Progenitor cell of endocrine pancreas (in vitro differentiated cells): ENCODE results near the gene BAG1. TPM values are rescaled to one million over a fixed set of nuclear protein-coding genes. Genes with fewer than 3 reads are reported as not detected.
A peak's percentile ranks its signal among the peaks of the same experiment; 100 is the strongest.

Experiments used
- DNase-seq: peaks from one replicate; pipeline ENCODE4 v3.0.0; 2021; ENCODE audit warnings: low spot score; ENCODE audit not compliant: unreplicated experiment
- H3K27ac Mint-ChIP-seq: 2 replicates; pipeline ENCODE4 v1.8.0; 2021; ENCODE audit warnings: mild to moderate bottlenecking, moderate library complexity, mixed read lengths
- H3K27me3 Mint-ChIP-seq: 2 replicates; pipeline ENCODE4 v1.8.0; 2021; ENCODE audit warnings: mixed read lengths
- H3K36me3 Mint-ChIP-seq: 2 replicates; pipeline ENCODE4 v1.8.0; 2022; ENCODE audit warnings: mixed read lengths; ENCODE audit not compliant: insufficient read depth
- H3K4me1 Mint-ChIP-seq: 2 replicates; pipeline ENCODE4 v1.8.0; 2021; ENCODE audit warnings: low read depth, mixed read lengths
- H3K4me3 Mint-ChIP-seq: 2 replicates; pipeline ENCODE4 v1.8.0; 2021; ENCODE audit warnings: low read depth, mild to moderate bottlenecking, moderate library complexity, mixed read lengths
- H3K9me3 Mint-ChIP-seq: 2 replicates; pipeline ENCODE4 v1.8.0; 2021; ENCODE audit warnings: low read depth, mixed read lengths
- total RNA-seq: library from RNA; stranded (reverse); gene quantifications from 2 replicates; pipeline ENCODE4 v1.2.1, GENCODE V29; 2021
- TF ChIP-seq, protein P1 (sequence below): fragments of 200-600 bp; sonication (generic); IDR thresholded peaks from one replicate; pipeline ENCODE4 v1.5.0; 2021; ENCODE audit warnings: antibody characterized with exemption, mild to moderate bottlenecking; ENCODE audit not compliant: unreplicated experiment

Gene BAG1
- total RNA-seq, 1 donor from 2014 or later: 67.7 TPM

DNA sequence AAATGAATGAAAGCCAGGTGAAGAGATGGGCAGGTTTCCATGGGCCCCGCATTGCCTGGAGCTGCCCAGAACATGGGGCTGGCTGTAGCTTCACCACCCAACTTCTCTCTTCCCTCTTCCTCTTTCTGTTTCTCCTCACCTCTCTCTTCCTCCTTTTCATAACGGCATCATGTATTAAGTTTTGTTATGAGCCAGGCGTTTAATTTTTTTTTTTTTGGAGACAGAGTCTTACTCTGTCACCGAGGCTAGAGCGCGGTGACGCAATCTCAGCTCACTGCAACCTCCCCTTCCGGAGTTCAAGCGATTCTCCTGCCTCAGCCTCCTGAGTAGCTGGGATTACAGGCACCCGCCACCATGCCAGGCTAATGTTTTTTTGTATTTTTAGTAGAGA lies 37.5 kb downstream of the BAG1 start:
- H3K27ac Mint-ChIP-seq: no peak overlapping the region
- TF ChIP-seq, protein P1, sequence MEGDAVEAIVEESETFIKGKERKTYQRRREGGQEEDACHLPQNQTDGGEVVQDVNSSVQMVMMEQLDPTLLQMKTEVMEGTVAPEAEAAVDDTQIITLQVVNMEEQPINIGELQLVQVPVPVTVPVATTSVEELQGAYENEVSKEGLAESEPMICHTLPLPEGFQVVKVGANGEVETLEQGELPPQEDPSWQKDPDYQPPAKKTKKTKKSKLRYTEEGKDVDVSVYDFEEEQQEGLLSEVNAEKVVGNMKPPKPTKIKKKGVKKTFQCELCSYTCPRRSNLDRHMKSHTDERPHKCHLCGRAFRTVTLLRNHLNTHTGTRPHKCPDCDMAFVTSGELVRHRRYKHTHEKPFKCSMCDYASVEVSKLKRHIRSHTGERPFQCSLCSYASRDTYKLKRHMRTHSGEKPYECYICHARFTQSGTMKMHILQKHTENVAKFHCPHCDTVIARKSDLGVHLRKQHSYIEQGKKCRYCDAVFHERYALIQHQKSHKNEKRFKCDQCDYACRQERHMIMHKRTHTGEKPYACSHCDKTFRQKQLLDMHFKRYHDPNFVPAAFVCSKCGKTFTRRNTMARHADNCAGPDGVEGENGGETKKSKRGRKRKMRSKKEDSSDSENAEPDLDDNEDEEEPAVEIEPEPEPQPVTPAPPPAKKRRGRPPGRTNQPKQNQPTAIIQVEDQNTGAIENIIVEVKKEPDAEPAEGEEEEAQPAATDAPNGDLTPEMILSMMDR: no peak
- DNase-seq: no peak
- no peaks in the 10 kb centered on the region for H3K36me3 Mint-ChIP-seq
- H3K27me3 Mint-ChIP-seq: no peaks in the 10 kb centered on the region
- peaks cover 3% of the 10 kb centered on the region for H3K4me1 Mint-ChIP-seq
- no peak overlapping the region for H3K4me3 Mint-ChIP-seq
- no peaks in the 10 kb centered on the region for H3K9me3 Mint-ChIP-seq

DNA sequence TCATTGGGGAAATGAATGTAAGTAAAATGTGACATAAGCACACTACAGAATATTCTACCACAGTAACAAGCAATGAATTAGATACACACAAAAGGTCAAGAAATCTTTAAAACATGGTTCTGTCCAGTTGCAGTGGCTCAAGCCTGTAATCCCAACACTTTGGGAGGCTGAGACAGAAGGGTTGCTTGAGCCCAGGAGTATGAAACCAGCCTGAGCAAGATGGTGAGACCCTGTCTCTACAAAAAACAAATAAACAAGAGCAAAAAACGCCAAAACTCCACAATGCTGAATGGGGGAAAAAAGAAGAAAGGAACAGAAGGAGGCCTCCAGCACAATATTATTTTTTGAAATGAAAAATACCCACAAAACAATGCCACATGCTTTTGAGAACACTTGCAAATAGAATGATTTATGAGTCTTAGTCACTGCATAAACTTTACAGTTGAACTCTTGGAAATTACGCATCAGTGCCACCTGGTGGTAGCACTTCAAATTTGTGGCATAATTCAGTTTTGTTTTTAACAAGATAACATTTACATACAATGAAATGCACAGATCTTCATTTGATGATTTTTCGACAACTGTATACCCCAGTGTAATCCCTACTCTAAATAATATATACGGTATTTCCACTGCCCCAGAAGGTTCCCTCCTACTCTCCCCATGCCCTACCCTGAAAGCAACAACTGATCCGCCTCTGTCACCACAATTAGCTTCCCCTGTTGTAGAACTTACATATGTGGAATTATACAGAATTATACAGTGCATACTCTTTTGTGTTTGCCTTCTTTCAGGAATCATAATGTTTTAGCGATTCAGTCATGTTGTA lies 39.0 kb downstream of the BAG1 start:
- Mint-ChIP-seq H3K27ac (no peak overlapping the region), H3K4me1 (peaks cover 3% of the 10 kb centered on the region), H3K36me3 (no peaks in the 10 kb centered on the region), H3K9me3 (no peaks in the 10 kb centered on the region), H3K4me3 (no peak overlapping the region), H3K27me3 (no peaks in the 10 kb centered on the region)
- peak; percentile 42 for DNase-seq
- TF ChIP-seq, protein P1: peak; percentile 87

DNA sequence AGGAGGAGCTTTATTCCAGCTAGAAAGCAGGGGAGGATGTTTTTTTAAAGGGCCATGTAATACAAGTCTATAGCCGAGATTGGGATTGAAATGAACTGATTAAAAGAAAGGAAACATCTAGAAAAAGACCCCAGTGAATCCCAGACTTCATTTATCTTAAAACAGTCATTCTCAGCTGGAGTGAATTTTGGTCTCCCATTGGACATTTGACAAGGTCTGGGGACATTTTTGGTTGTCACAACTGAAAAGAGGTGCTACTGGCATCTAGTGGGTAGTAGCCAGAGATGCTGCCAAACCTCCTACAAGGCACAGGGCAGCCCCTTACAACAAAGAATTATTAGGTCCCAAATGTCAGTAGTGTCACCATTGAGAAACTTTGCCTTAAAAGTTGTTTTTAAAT lies 40.8 kb downstream of the BAG1 start:
- Mint-ChIP-seq H3K4me3 (no peak overlapping the region), H3K9me3 (no peaks in the 10 kb centered on the region), H3K27ac (no peak overlapping the region), H3K4me1 (peaks cover 3% of the 10 kb centered on the region), H3K36me3 (no peaks in the 10 kb centered on the region), H3K27me3 (no peaks in the 10 kb centered on the region)
- TF ChIP-seq, protein P1: no peak
- no peak for DNase-seq

- Mint-ChIP-seq H3K27ac (no peak overlapping the region), H3K4me3 (no peak overlapping the region), H3K36me3 (no peaks in the 10 kb centered on the region), H3K9me3 (no peaks in the 10 kb centered on the region), H3K27me3 (no peaks in the 10 kb centered on the region), H3K4me1 (peaks cover 3% of the 10 kb centered on the region)
- TF ChIP-seq, protein P1: no peak
- DNase-seq: no peak
Observed at GRCh38 chr9:33222031-33222430, 42.5 kb downstream of the BAG1 start.

- TF ChIP-seq, protein P1: no peak
- no peak overlapping the region for H3K4me3 Mint-ChIP-seq
- no peak overlapping the region for H3K27ac Mint-ChIP-seq
Observed at GRCh38 chr9:33221568-33221884, 43.0 kb downstream of the BAG1 start.

More at GRCh38 chr9:33221568-33221884, 43.0 kb downstream of the BAG1 start:
- Mint-ChIP-seq H3K4me1 (peaks cover 3% of the 10 kb centered on the region), H3K9me3 (no peaks in the 10 kb centered on the region), H3K27me3 (no peaks in the 10 kb centered on the region), H3K36me3 (no peaks in the 10 kb centered on the region)
- no peak for DNase-seq
